Suprapubic skin (tissue), 4 donors: ENCODE data around the gene STXBP5. TPM values are rescaled to one million over a fixed set of nuclear protein-coding genes. Genes with fewer than 3 reads are reported as not detected.
"Not testable (repeated sequence)": the region's sequence is repeated elsewhere in the genome, so short reads cannot be mapped to it uniquely, and the experiment has no call there.

Source experiments
- DNase-seq, 2 donors: peaks; one replicate each; pipeline ENCODE4 v3.0.0-alpha.2; 2019; ENCODE audit warnings: low spot score in 2 of 2
- H3K27ac ChIP-seq: fragments of 200-600 bp; sonication (generic); one replicate; pipeline ENCODE4 v1.5.1; 2019
- H3K27me3 ChIP-seq: fragments of 200-600 bp; sonication (generic); one replicate; pipeline ENCODE4 v1.5.1; 2019
- H3K36me3 ChIP-seq: fragments of 200-600 bp; sonication (generic); one replicate; pipeline ENCODE4 v1.5.1; 2019
- H3K4me1 ChIP-seq: fragments of 200-600 bp; sonication (generic); one replicate; pipeline ENCODE4 v1.5.1; 2019
- H3K4me3 ChIP-seq: fragments of 200-600 bp; sonication (generic); one replicate; pipeline ENCODE4 v1.5.1; 2019; ENCODE audit warnings: mild to moderate bottlenecking
- H3K9me3 ChIP-seq: fragments of 200-600 bp; sonication (generic); one replicate; pipeline ENCODE4 v1.5.1; 2019
- EP300 ChIP-seq: sonication (generic); formaldehyde crosslinking; IDR thresholded peaks from one replicate; pipeline ENCODE4 v1.6.1; 2017; ENCODE audit warnings: antibody characterized with exemption
- POLR2A ChIP-seq, 2 donors: fragments of 450-650 bp; IDR thresholded peaks; one replicate each; pipeline ENCODE4 v1.6.1; 2017; ENCODE audit warnings: antibody characterized with exemption in 2 of 2, mild to moderate bottlenecking in 2 of 2, moderate library complexity in 2 of 2
- POLR2AphosphoS5 ChIP-seq, 3 donors: sonication (generic); formaldehyde crosslinking; IDR thresholded peaks; one replicate each; pipeline ENCODE4 v1.6.1; 2017; ENCODE audit warnings: antibody characterized with exemption in 3 of 3
- WGBS: methylation state at CpG from one replicate; pipeline ENCODE4 v1.1.5; 2018; 5-methylcytosine and 5-hydroxymethylcytosine counted together
- total RNA-seq, 4 donors: library from RNA; depleted of rRNA; stranded (reverse); fragments of >200 nt; gene quantifications; one replicate each; pipeline ENCODE4 v1.1.0, GENCODE V29; 2016
- TF ChIP-seq, protein P1 (sequence below), 2 donors: fragments of 200-600 bp in 1 of 2; fragments of 450-650 bp in 1 of 2; sonication (generic) in 1 of 2; IDR thresholded peaks; one replicate each; pipeline ENCODE4 v1.5.1; 2016 to 2019; ENCODE audit warnings: antibody characterized with exemption in 2 of 2, mild to moderate bottlenecking in 1 of 2, moderate library complexity in 1 of 2

The STXBP5 gene
- total RNA-seq, 4 donors from 2014 or later, result 55.0 to 65.5 (median 60.3) TPM

DNA sequence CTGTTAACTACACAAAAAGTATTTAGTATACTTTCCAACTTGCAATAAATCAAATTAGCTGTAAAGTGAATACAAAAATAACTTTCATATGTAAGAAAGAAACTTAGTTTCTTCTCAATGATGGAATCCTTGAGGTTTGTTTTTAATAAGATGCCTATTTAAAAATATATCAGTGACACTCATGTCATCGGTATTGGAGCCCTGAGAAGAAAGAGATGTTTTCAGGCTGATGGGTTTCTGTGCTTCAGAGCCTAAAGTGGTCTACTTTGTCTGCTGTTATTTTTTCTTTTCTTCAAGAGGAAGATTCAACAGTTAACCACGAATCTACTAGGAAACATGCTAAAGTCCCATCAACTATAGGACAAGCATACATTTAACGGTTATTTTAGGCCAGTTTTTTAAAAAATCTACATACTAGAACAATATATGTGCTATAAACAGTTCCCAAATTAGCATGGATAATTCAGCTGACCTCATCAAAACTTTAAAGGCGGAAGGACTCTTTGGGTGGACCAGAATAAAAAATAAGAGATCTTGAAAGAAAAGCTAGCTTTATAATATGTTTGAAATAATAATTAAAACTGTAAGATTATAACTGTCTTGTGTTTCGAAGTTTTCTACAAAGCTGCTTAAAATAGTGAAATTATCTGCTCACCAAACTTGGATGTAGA, 157.2 kb downstream of the STXBP5 start:
- Histone ChIP-seq H3K4me1 (no peaks in the 10 kb centered on the region), H3K27me3 (no peaks in the 10 kb centered on the region)
- WGBS, result 80% methylated on average over 5 of the region's 5 CpGs

DNA sequence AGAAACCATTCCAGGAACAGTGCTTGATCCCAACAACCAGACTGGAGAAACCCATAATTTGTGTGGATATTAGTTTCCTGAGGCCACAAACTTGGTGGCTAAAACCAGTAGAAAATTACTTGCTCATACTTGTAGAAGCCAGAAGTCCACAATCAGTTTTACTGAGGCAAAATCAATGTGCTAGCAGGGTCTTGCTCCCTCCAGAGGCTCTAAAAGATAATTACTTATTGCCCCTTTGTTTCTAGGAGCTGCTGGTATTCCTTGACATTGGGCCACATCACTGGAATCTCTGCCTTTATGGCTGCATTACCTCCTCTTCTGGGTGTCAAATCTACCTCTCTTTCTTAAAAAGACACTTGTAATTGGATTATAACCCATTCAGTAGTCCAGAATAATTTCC, 162.1 kb downstream of the STXBP5 start:
- TF ChIP-seq EP300 (no peak), POLR2A (IDR thresholded peaks at IDR 0.05) (no peak), POLR2AphosphoS5 (IDR thresholded peaks at IDR 0.05) (no peak)
- TF ChIP-seq, protein P1, sequence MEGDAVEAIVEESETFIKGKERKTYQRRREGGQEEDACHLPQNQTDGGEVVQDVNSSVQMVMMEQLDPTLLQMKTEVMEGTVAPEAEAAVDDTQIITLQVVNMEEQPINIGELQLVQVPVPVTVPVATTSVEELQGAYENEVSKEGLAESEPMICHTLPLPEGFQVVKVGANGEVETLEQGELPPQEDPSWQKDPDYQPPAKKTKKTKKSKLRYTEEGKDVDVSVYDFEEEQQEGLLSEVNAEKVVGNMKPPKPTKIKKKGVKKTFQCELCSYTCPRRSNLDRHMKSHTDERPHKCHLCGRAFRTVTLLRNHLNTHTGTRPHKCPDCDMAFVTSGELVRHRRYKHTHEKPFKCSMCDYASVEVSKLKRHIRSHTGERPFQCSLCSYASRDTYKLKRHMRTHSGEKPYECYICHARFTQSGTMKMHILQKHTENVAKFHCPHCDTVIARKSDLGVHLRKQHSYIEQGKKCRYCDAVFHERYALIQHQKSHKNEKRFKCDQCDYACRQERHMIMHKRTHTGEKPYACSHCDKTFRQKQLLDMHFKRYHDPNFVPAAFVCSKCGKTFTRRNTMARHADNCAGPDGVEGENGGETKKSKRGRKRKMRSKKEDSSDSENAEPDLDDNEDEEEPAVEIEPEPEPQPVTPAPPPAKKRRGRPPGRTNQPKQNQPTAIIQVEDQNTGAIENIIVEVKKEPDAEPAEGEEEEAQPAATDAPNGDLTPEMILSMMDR (IDR thresholded peaks at IDR 0.05), result no peak
- Histone ChIP-seq H3K4me3 (no peak overlapping the region), H3K27ac (no peak overlapping the region), H3K4me1 (no peaks in the 10 kb centered on the region), H3K9me3 (no peaks in the 10 kb centered on the region), H3K27me3 (no peaks in the 10 kb centered on the region), H3K36me3 (peaks cover 25% of the 10 kb centered on the region)
- no peak for DNase-seq

More for the DNA sequence above, 157.2 kb downstream of the STXBP5 start:
- no peaks in the 10 kb centered on the region for H3K9me3 ChIP-seq
- no peak overlapping the region for H3K27ac ChIP-seq
- no peak for DNase-seq
- H3K4me3 ChIP-seq, result no peak overlapping the region
- no peak for TF ChIP-seq POLR2AphosphoS5 (IDR thresholded peaks at IDR 0.05)
- TF ChIP-seq POLR2A (IDR thresholded peaks at IDR 0.05), result no peak
- TF ChIP-seq, protein P1 (IDR thresholded peaks at IDR 0.05), result no peak
- TF ChIP-seq EP300, result no peak
- peaks cover 38% of the 10 kb centered on the region for H3K36me3 ChIP-seq

DNA sequence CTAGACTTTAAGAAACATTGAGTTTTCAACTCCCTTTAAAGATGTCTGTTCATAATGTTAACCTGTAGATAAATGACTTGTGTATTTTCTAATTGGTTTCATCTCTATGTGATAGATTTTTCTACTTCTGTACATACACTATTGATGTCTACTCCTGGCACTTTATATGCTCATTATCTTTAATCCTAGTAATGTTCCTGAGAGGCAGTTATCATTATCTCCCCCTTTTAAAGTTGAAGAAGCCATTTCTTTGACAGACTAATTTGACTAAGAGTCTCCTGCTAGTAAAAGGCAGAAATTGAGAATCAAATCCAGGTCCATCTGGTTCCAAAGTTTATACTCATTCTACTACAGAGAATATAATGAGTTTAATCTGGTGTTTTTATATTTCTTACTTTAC, 167.1 kb downstream of the STXBP5 start:
- TF ChIP-seq POLR2A (IDR thresholded peaks at IDR 0.05), result no peak
- TF ChIP-seq, protein P1 (IDR thresholded peaks at IDR 0.05), result no peak
- TF ChIP-seq EP300, result no peak
- TF ChIP-seq POLR2AphosphoS5 (IDR thresholded peaks at IDR 0.05), result no peak
- Histone ChIP-seq H3K4me3 (no peak overlapping the region), H3K9me3 (no peaks in the 10 kb centered on the region), H3K36me3 (peaks cover 1% of the 10 kb centered on the region), H3K4me1 (no peaks in the 10 kb centered on the region), H3K27me3 (no peaks in the 10 kb centered on the region), H3K27ac (no peak overlapping the region)
- no peak for DNase-seq

DNA sequence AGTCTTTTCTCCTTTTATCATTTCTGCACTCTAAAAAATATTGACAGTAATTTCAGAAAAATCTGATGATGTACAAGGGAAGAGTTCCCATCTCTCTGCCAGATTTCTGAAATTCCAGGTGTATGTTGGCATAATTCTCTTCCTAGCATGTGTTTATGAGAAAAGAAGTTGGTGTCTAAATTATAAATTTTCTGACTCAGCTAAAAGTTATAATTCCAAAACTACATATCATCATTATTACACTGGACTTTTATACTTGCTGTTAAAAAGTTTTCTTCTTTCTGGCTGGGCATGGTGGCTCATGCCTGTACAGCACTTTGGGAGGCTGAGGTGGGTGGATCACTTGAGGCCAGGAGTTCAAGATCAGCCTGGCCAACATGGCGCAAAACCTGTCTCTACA, 168.6 kb downstream of the STXBP5 start:
- Histone ChIP-seq H3K27me3 (no peaks in the 10 kb centered on the region), H3K4me1 (no peaks in the 10 kb centered on the region), H3K9me3 (no peaks in the 10 kb centered on the region), H3K27ac (no peak overlapping the region), H3K36me3 (no peaks in the 10 kb centered on the region), H3K4me3 (no peak overlapping the region)
- 92% methylated on average over 1 of the region's 1 CpG for whole genome bisulfite sequencing
- DNase-seq, result no peak
- TF ChIP-seq POLR2A (IDR thresholded peaks at IDR 0.05), result no peak
- no peak for TF ChIP-seq EP300
- TF ChIP-seq POLR2AphosphoS5 (IDR thresholded peaks at IDR 0.05), result no peak
- TF ChIP-seq, protein P1 (IDR thresholded peaks at IDR 0.05), result no peak

DNA sequence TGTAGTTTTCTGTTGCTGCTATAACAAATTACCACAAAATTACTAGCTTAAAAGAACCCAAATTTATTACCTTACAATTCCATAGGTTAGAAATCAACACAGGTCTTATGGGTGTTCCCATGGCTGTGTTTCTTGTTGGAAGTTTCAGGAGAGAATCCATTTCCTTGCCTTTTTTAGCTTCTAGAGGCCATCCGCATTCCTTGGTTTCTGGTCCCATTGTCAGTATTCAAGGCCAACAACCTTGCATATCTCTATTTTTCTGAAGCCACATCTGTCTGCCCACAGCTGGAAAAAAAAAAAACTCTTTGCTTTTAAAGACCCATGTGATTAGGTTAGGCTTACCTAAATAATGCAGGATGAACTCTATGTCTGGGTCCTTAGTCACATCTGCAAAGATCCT, 174.6 kb downstream of the STXBP5 start:
- WGBS, result 100% methylated on average over 1 of the region's 1 CpG
- Histone ChIP-seq H3K4me1 (no peaks in the 10 kb centered on the region), H3K36me3 (peaks cover 24% of the 10 kb centered on the region), H3K27me3 (no peaks in the 10 kb centered on the region), H3K27ac (no peak overlapping the region), H3K4me3 (no peak overlapping the region), H3K9me3 (no peaks in the 10 kb centered on the region)
- TF ChIP-seq EP300 (no peak), POLR2A (IDR thresholded peaks at IDR 0.05) (no peak), POLR2AphosphoS5 (IDR thresholded peaks at IDR 0.05) (no peak)
- TF ChIP-seq, protein P1 (IDR thresholded peaks at IDR 0.05), result no peak
- DNase-seq, result no peak

DNA sequence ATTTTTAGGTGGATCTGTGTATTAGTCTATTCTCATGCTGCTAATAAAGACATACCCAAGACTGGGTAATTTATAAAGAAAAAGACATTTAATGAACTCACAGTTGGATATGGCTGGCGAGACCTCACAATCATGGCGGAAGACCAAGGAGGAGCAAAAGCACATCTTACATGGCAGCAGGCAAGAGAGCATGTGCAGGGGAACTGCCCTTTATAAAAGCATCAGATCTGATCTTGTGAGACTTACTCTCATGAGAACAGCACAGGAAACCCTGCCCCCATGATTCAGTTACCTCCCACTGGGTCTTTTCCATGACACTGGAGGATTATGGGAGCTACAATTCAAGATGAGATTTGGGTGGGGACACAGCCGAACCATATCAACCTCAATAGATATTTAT, 176.6 kb downstream of the STXBP5 start:
- not testable (repeated sequence) for H3K4me3 ChIP-seq, H3K27me3 ChIP-seq, H3K9me3 ChIP-seq, H3K27ac ChIP-seq, DNase-seq, H3K4me1 ChIP-seq
- H3K36me3 ChIP-seq, result peaks cover 38% of the 10 kb centered on the region
- WGBS, result 93% methylated on average over 3 of the region's 3 CpGs
